B cell (primary cell): Measurements from ENCODE around the gene COPZ1. TPM values are rescaled to one million over a fixed set of nuclear protein-coding genes. Genes with fewer than 3 reads are reported as not detected.
A peak's percentile ranks its signal among the peaks of the same experiment; 100 is the strongest.

Source experiments
- ATAC-seq: fragments of 200-7000 bp; cut with Tn5 transposase; one replicate; pipeline ENCODE4 v1.10.0; 2021; ENCODE audit warnings: low read depth, mild to moderate bottlenecking, moderate number of reproducible peaks, moderate library complexity
- CTCF ChIA-PET: fragments of 350-600 bp; sonication (Branson Sonifier 250); formaldehyde crosslinking; loops from one replicate; lab custom pipeline; 2021; ENCODE audit warnings: antibody characterized with exemption, inconsistent platforms; lab: Charles Lee
- POLR2A ChIA-PET: fragments of 350-600 bp; sonication (Branson Sonifier 250); formaldehyde crosslinking; loops from one replicate; lab custom pipeline; 2021; ENCODE audit warnings: antibody characterized with exemption; lab: Charles Lee
- DNase-seq: peaks from one replicate; pipeline ENCODE4 v3.0.0; 2013
- H2AFZ ChIP-seq: 2 replicates; pipeline ENCODE4 v1.6.1; 2012; ENCODE audit warnings: mild to moderate bottlenecking, low read depth, low read length; ENCODE audit not compliant: insufficient read depth, poor library complexity, severe bottlenecking
- H3K27ac ChIP-seq, 2 donors: 1 replicate in 1 of 2; 2 replicates in 1 of 2; pipeline ENCODE4 v1.5.1; 2012 to 2013; ENCODE audit warnings: low read length in 2 of 2, mild to moderate bottlenecking in 2 of 2, moderate library complexity in 1 of 2
- H3K27me3 ChIP-seq, 4 experiments: fragments of 200-600 bp in 1 of 4; sonication (generic) in 1 of 4; replicated peaks in 1 of 4; 1 replicate in 2 of 4; 2 replicates in 2 of 4; pipeline versions ENCODE4 v1.6.1 to v1.7.0; 2013 to 2016; ENCODE audit warnings: low read length in 3 of 4, mild to moderate bottlenecking in 2 of 4, mixed read lengths in 1 of 4, moderate library complexity in 1 of 4; ENCODE audit not compliant: insufficient read depth in 4 of 4, control insufficient read depth in 3 of 4; ENCODE audit errors: control extremely low read depth in 1 of 4
- H3K36me3 ChIP-seq, 2 experiments: replicated peaks in 1 of 2; 1 replicate in 1 of 2; 2 replicates in 1 of 2; pipeline versions ENCODE4 v1.6.1 to v1.7.1; 2013; ENCODE audit warnings: low read length in 1 of 2; ENCODE audit not compliant: insufficient read depth in 2 of 2, control insufficient read depth in 1 of 2; ENCODE audit errors: control extremely low read depth in 1 of 2, extremely low read depth in 1 of 2
- H3K4me1 ChIP-seq, 2 donors: fragments of 200-600 bp in 1 of 2; sonication (generic) in 1 of 2; 1 replicate in 1 of 2; 2 replicates in 1 of 2; pipeline versions ENCODE4 v1.5.1 to v1.6.1; 2013 to 2017; ENCODE audit warnings: low read length in 2 of 2; ENCODE audit not compliant: control insufficient read depth in 2 of 2, insufficient read depth in 2 of 2
- H3K4me2 ChIP-seq: replicated peaks from 2 replicates; pipeline ENCODE3; 2012; ENCODE audit warnings: mild to moderate bottlenecking, low read depth, low read length; ENCODE audit not compliant: poor library complexity, severe bottlenecking
- H3K4me3 ChIP-seq, 5 experiments: fragments of 200-600 bp in 1 of 5; sonication (generic) in 1 of 5; 1 replicate in 3 of 5; 2 replicates in 2 of 5; pipeline versions ENCODE4 v1.5.1 to v1.7.0; 2011 to 2016; ENCODE audit warnings: low read length in 4 of 5, mild to moderate bottlenecking in 4 of 5, low read depth in 2 of 5, control low read depth in 1 of 5, moderate library complexity in 1 of 5; ENCODE audit not compliant: insufficient read depth in 1 of 5; ENCODE audit errors: control extremely low read depth in 1 of 5, extremely low read depth in 1 of 5
- H3K79me2 ChIP-seq: fragments of 200-600 bp; sonication (generic); one replicate; pipeline ENCODE4 v1.6.0; 2016; ENCODE audit warnings: low read length; ENCODE audit not compliant: control insufficient read depth, insufficient read depth
- H3K9ac ChIP-seq: fragments of 200-600 bp; sonication (generic); 2 replicates; pipeline ENCODE4 v1.6.1; 2017; ENCODE audit warnings: mild to moderate bottlenecking, low read length, moderate library complexity
- H3K9me3 ChIP-seq, 3 donors: one replicate each; pipeline versions ENCODE4 v1.6.1 to v1.7.1; 2013; ENCODE audit warnings: low read length in 2 of 3; ENCODE audit not compliant: control insufficient read depth in 2 of 3, insufficient read depth in 1 of 3; ENCODE audit errors: control extremely low read depth in 1 of 3
- H4K20me1 ChIP-seq: 2 replicates; pipeline ENCODE4 v1.6.0; 2012; ENCODE audit warnings: mild to moderate bottlenecking, low read length; ENCODE audit not compliant: insufficient read depth, control insufficient read depth, poor library complexity, severe bottlenecking
- H3K27ac Mint-ChIP-seq: one replicate; pipeline ENCODE4 v1.8.0; 2021; ENCODE audit warnings: mixed read lengths
- H3K27me3 Mint-ChIP-seq: one replicate; pipeline ENCODE4 v1.8.0; 2021; ENCODE audit warnings: mixed read lengths
- H3K4me1 Mint-ChIP-seq: one replicate; pipeline ENCODE4 v1.8.0; 2021; ENCODE audit warnings: mixed read lengths
- H3K4me3 Mint-ChIP-seq: one replicate; pipeline ENCODE4 v1.8.0; 2021; ENCODE audit warnings: mixed read lengths
- H3K9me3 Mint-ChIP-seq: one replicate; pipeline ENCODE4 v1.8.0; 2022; ENCODE audit warnings: mixed read lengths; ENCODE audit not compliant: insufficient read depth
- EZH2 ChIP-seq: IDR thresholded peaks from 2 replicates; pipeline ENCODE4 v1.6.1; 2012; ENCODE audit warnings: borderline replicate concordance, low read depth, mild to moderate bottlenecking, moderate library complexity, low read length; ENCODE audit not compliant: insufficient read depth, poor library complexity, severe bottlenecking
- WGBS: methylation state at CpG from one replicate; pipeline ENCODE4 v1.1.5; 2013; ENCODE audit warnings: missing lambda C conversion rate; ENCODE audit not compliant: insufficient coverage; 5-methylcytosine and 5-hydroxymethylcytosine counted together
- intact Hi-C: fragments of 100-400 bp; cut with micrococcal nuclease; formaldehyde crosslinking; loops from one replicate; pipeline ENCODE4 v1.10.0; 2022
- polyA plus RNA-seq: library from polyadenylated mRNA; depleted of rRNA; stranded (reverse); fragments of >200 nt; gene quantifications from 2 replicates; pipeline ENCODE4 v1.2.3, GENCODE V29; 2012
- total RNA-seq, 2 donors: library from RNA; stranded (reverse); fragments of 120-200 nt in 1 of 2; gene quantifications; 1 replicate in 1 of 2; 2 replicates in 1 of 2; pipeline versions ENCODE4 v1.2.3 to v1.2.4, GENCODE V29; 2013 to 2022
- TF ChIP-seq, protein P1 (sequence below): fragments of 200-600 bp; IDR thresholded peaks from one replicate; pipeline ENCODE4 v1.8.0; 2022; ENCODE audit warnings: antibody characterized with exemption, mild to moderate bottlenecking

Gene COPZ1
- total and polyA plus RNA-seq, 2 donors (not counting 1 experiment from before 2014, with no cell fraction given), result 54.9 to 72.1 TPM

DNA sequence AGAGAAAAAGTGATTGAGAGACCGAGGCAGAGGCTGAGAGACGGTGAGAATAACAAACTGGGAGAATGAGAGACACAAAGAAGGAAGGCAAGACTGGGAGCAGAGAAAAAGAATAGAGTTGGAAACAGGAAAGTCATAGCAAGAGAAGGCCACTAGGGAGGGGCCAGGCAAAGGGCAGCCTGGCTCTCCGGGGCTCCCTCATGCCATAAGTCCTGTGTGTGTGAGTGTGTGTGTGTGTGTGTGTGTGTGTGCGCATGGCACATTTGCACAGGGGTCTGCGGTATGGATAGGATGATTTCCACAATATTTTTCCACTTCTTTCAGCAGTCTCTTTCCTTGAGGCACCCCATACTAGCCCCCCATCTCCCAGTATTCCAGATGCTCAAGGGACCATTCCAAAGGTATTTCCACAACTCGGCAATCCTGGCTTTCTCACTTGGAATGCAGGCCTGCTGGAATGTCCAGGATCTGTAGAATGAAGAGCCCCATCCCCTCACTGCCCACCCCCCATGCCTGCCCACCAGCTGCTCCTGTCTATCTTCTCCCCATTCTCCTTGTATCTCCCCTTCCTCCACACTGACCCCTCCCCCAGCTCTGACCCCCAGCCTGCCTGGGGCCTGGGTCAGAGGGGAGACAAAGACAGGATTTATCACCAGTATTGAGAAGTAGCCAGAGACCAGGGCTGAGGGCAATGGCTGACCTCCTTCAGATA, 30.3 kb downstream of the COPZ1 start:
- no peaks in the 10 kb centered on the region for H3K79me2 ChIP-seq
- Mint-ChIP-seq H3K9me3 (no peaks in the 10 kb centered on the region), H3K4me1 (peaks cover 9% of the 10 kb centered on the region), H3K27ac (peak overlapping the region; percentile 34), H3K4me3 (no peak overlapping the region), H3K27me3 (no peaks in the 10 kb centered on the region)
- H2AFZ ChIP-seq, result no peak overlapping the region
- WGBS, result 90% methylated on average over 4 of the region's 6 CpGs
- H3K27ac ChIP-seq, result no peak overlapping the region
- no peak overlapping the region for H3K9ac ChIP-seq
- ChIA-PET POLR2A (interaction anchor here (0.8 kb wide), 1 partner anchor 28 kb away, joined by 4 read pairs; no protein-coding TSS in a partner anchor), CTCF (interaction anchor here (1.6 to 7.8 kb wide), 3 partner anchors 13 to 61 kb away, joined by 5 to 42 read pairs (median 8); no protein-coding TSS in a partner anchor)
- no peak overlapping the region for H3K4me2 ChIP-seq
- peaks cover 0 to 8% of the 10 kb centered on the region in 2 experiments for H3K36me3 ChIP-seq
- H3K27me3 ChIP-seq, result no peaks in the 10 kb centered on the region
- no peak for ATAC-seq
- H3K9me3 ChIP-seq, result no peaks in the 10 kb centered on the region
- H3K4me1 ChIP-seq, result peaks cover 16 to 21% of the 10 kb centered on the region in 2 donors
- TF ChIP-seq, protein P1, sequence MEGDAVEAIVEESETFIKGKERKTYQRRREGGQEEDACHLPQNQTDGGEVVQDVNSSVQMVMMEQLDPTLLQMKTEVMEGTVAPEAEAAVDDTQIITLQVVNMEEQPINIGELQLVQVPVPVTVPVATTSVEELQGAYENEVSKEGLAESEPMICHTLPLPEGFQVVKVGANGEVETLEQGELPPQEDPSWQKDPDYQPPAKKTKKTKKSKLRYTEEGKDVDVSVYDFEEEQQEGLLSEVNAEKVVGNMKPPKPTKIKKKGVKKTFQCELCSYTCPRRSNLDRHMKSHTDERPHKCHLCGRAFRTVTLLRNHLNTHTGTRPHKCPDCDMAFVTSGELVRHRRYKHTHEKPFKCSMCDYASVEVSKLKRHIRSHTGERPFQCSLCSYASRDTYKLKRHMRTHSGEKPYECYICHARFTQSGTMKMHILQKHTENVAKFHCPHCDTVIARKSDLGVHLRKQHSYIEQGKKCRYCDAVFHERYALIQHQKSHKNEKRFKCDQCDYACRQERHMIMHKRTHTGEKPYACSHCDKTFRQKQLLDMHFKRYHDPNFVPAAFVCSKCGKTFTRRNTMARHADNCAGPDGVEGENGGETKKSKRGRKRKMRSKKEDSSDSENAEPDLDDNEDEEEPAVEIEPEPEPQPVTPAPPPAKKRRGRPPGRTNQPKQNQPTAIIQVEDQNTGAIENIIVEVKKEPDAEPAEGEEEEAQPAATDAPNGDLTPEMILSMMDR, result no peak
- no peak for TF ChIP-seq EZH2
- H4K20me1 ChIP-seq, result no peaks in the 10 kb centered on the region
- no peak overlapping the region for H3K4me3 ChIP-seq
- no peak for DNase-seq
- intact Hi-C loops, result no loop called here

DNA sequence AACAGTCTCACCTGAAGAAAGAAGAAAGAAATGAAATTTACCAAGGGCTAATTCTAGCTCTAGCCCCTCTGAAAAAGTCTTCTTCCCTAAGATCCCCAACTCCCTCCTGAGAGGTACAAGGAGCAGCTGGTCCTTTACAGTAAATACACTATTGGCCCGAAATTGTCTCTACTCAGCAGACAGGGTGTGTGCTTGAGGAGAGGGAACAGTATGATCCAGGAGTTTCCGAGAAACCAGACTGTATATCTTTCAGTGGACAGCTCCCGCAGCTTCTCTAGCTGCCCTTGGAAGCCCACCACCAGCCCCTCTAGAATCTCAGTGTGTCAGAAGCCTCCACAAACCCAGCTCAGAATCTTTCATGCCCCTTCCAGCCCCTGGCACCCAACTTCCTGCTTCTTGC, 31.3 kb downstream of the COPZ1 start:
- WGBS, result 100% methylated on average over 2 of the region's 3 CpGs
- H3K27me3 Mint-ChIP-seq, result no peaks in the 10 kb centered on the region
- no peak overlapping the region for H3K4me2 ChIP-seq
- CTCF ChIA-PET, result interaction anchor here (0.8 to 7.8 kb wide), 6 partner anchors 12 to 149 kb away, joined by 3 to 42 read pairs (median 6); partner anchors contain the start of gene COPZ1
- ATAC-seq (no peak), DNase-seq (no peak)
- no peaks in the 10 kb centered on the region for H3K9me3 Mint-ChIP-seq
- no peaks in the 10 kb centered on the region for H3K36me3 ChIP-seq
- H3K79me2 ChIP-seq, result no peaks in the 10 kb centered on the region
- H3K9me3 ChIP-seq, result no peaks in the 10 kb centered on the region
- H3K27ac ChIP-seq, result no peak overlapping the region
- no peak overlapping the region for H3K9ac ChIP-seq
- no peak overlapping the region for H2AFZ ChIP-seq
- intact Hi-C loops, result no loop called here
- H3K4me1 Mint-ChIP-seq, result peaks cover 15% of the 10 kb centered on the region
- no peak overlapping the region for H3K4me3 Mint-ChIP-seq
- H4K20me1 ChIP-seq, result no peaks in the 10 kb centered on the region
- H3K27me3 ChIP-seq, result no peaks in the 10 kb centered on the region
- TF ChIP-seq, protein P1, result no peak
- TF ChIP-seq EZH2, result no peak
- no peak overlapping the region for H3K27ac Mint-ChIP-seq
- H3K4me3 ChIP-seq, result no peak overlapping the region
- POLR2A ChIA-PET, result interaction anchor here (1.4 kb wide), 1 partner anchor 31 kb away, joined by 11 read pairs; the partner anchor contains the start of gene COPZ1
- peaks cover 16 to 21% of the 10 kb centered on the region in 2 donors for H3K4me1 ChIP-seq
